ENCODE results near the gene SLC26A6. TPM values are rescaled to one million over a fixed set of nuclear protein-coding genes. Genes with fewer than 3 reads are reported as not detected.

Gene SLC26A6
- total RNA-seq, 4 donors from 2014 or later, result 9.4 to 36.5 (median 17.9) TPM

- intact Hi-C loops (cut with DNase I; ENCODE audit: low total_unique reads), result no loop called here
- no peak overlapping the region for H3K4me3 ChIP-seq (ENCODE audit: low read depth, poor library complexity, severe bottlenecking)
- WGBS, 2 donors, result 16 to 23% methylated on average over 5 of the region's 5 CpGs
- no peak for TF ChIP-seq POLR2A (IDR thresholded peaks at IDR 0.05)
- TF ChIP-seq, protein P1, sequence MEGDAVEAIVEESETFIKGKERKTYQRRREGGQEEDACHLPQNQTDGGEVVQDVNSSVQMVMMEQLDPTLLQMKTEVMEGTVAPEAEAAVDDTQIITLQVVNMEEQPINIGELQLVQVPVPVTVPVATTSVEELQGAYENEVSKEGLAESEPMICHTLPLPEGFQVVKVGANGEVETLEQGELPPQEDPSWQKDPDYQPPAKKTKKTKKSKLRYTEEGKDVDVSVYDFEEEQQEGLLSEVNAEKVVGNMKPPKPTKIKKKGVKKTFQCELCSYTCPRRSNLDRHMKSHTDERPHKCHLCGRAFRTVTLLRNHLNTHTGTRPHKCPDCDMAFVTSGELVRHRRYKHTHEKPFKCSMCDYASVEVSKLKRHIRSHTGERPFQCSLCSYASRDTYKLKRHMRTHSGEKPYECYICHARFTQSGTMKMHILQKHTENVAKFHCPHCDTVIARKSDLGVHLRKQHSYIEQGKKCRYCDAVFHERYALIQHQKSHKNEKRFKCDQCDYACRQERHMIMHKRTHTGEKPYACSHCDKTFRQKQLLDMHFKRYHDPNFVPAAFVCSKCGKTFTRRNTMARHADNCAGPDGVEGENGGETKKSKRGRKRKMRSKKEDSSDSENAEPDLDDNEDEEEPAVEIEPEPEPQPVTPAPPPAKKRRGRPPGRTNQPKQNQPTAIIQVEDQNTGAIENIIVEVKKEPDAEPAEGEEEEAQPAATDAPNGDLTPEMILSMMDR (IDR thresholded peaks at IDR 0.05), result no peak
- DNase-seq (ENCODE audit: low spot score in 2 of 2), result peak in 1 of 2 donors; percentile 81
Measured at GRCh38 chr3:48598323-48599076, 36.8 kb downstream of the SLC26A6 start.

GRCh38 chr3:48597408-48597800, 37.9 kb downstream of the SLC26A6 start:
- WGBS, 2 donors, result 76% methylated on average over 6 of the region's 6 CpGs
- H3K4me3 ChIP-seq (ENCODE audit: low read depth, poor library complexity, severe bottlenecking), result no peak overlapping the region
- no peak for DNase-seq (ENCODE audit: low spot score in 2 of 2)
- intact Hi-C loops (cut with DNase I; ENCODE audit: low total_unique reads), result no loop called here
- TF ChIP-seq POLR2A (IDR thresholded peaks at IDR 0.05), result no peak
- TF ChIP-seq, protein P1 (IDR thresholded peaks at IDR 0.05), result no peak

- intact Hi-C loops (cut with DNase I; ENCODE audit: low total_unique reads), result no loop called here
- TF ChIP-seq, protein P1 (IDR thresholded peaks at IDR 0.05), result no peak
- no peak for TF ChIP-seq POLR2A (IDR thresholded peaks at IDR 0.05)
- DNase-seq (ENCODE audit: low spot score in 2 of 2), result no peak
- WGBS, 2 donors, result 68 to 75% methylated on average over 7 to 8 of the region's 8 CpGs
- no peak overlapping the region for H3K4me3 ChIP-seq (ENCODE audit: low read depth, poor library complexity, severe bottlenecking)
Measured at GRCh38 chr3:48596676-48597407, 38.4 kb downstream of the SLC26A6 start.

GRCh38 chr3:48596157-48596556, 39.1 kb downstream of the SLC26A6 start:
- intact Hi-C loops (cut with DNase I; ENCODE audit: low total_unique reads), result no loop called here
- TF ChIP-seq POLR2A (IDR thresholded peaks at IDR 0.05), result no peak
- TF ChIP-seq, protein P1 (IDR thresholded peaks at IDR 0.05), result no peak
- DNase-seq (ENCODE audit: low spot score in 2 of 2), result no peak
- H3K4me3 ChIP-seq (ENCODE audit: low read depth, poor library complexity, severe bottlenecking), result no peak overlapping the region
- WGBS, 2 donors, result 69 to 89% methylated on average over 5 of the region's 5 CpGs

GRCh38 chr3:48595526-48596121, 39.6 kb downstream of the SLC26A6 start:
- no peak for TF ChIP-seq POLR2A (IDR thresholded peaks at IDR 0.05)
- TF ChIP-seq, protein P1 (IDR thresholded peaks at IDR 0.05), result no peak
- intact Hi-C loops (cut with DNase I; ENCODE audit: low total_unique reads), result no loop called here
- no peak overlapping the region for H3K4me3 ChIP-seq (ENCODE audit: low read depth, poor library complexity, severe bottlenecking)
- WGBS, 2 donors, result 19 to 29% methylated on average over 5 to 9 of the region's 10 CpGs
- peak; percentile 29 to 91 for DNase-seq (ENCODE audit: low spot score in 2 of 2)
